ENCODE data around the gene PPP6R3. TPM values are rescaled to one million over a fixed set of nuclear protein-coding genes. Genes with fewer than 3 reads are reported as not detected.

The PPP6R3 gene
- total RNA-seq, 1 experiment from 2014 or later = 122 TPM

- intact Hi-C loops (cut with micrococcal nuclease; ENCODE audit: unreplicated experiment) = no loop called here
- H3K36me3 Mint-ChIP-seq (ENCODE audit: insufficient read depth, unreplicated experiment) = no peaks in the 10 kb centered on the region
- no peak overlapping the region for H3K4me3 Mint-ChIP-seq (ENCODE audit: low read depth, unreplicated experiment)
- no peak for TF ChIP-seq CTCF (IDR thresholded peaks at IDR 0.05; ENCODE audit: unreplicated experiment)
- CTCF ChIA-PET = no interaction called here
- no peaks in the 10 kb centered on the region for H3K9me3 Mint-ChIP-seq (ENCODE audit: low read depth, unreplicated experiment)
- no peak for DNase-seq
- no peak overlapping the region for H3K27ac Mint-ChIP-seq (ENCODE audit: unreplicated experiment)
- no peaks in the 10 kb centered on the region for H3K4me1 Mint-ChIP-seq (ENCODE audit: low read depth, unreplicated experiment)
- no TSS peak for BruUV-seq (replicated peaks)
- peaks cover 74% of the 10 kb centered on the region for H3K27me3 Mint-ChIP-seq (ENCODE audit: unreplicated experiment)
These were observed 195.3 kb downstream of the PPP6R3 start for GRCh38 chr11:68655806-68656205.

GRCh38 chr11:68657021-68657780 lies 196.6 kb downstream of the PPP6R3 start:
- DNase-seq = no peak
- peaks cover 82% of the 10 kb centered on the region for H3K27me3 Mint-ChIP-seq (ENCODE audit: unreplicated experiment)
- no peaks in the 10 kb centered on the region for H3K4me1 Mint-ChIP-seq (ENCODE audit: low read depth, unreplicated experiment)
- BruUV-seq (replicated peaks) = no TSS peak
- intact Hi-C loops (cut with micrococcal nuclease; ENCODE audit: unreplicated experiment) = no loop called here
- H3K4me3 Mint-ChIP-seq (ENCODE audit: low read depth, unreplicated experiment) = no peak overlapping the region
- no peaks in the 10 kb centered on the region for H3K9me3 Mint-ChIP-seq (ENCODE audit: low read depth, unreplicated experiment)
- CTCF ChIA-PET = no interaction called here
- no peak for TF ChIP-seq CTCF (IDR thresholded peaks at IDR 0.05; ENCODE audit: unreplicated experiment)
- no peaks in the 10 kb centered on the region for H3K36me3 Mint-ChIP-seq (ENCODE audit: insufficient read depth, unreplicated experiment)
- no peak overlapping the region for H3K27ac Mint-ChIP-seq (ENCODE audit: unreplicated experiment)

- CTCF ChIA-PET = interaction anchor here (0.6 kb wide), 1 partner anchor 144 kb away, joined by 4 read pairs; no protein-coding TSS in a partner anchor
- peaks cover 82% of the 10 kb centered on the region for H3K27me3 Mint-ChIP-seq (ENCODE audit: unreplicated experiment)
- H3K4me3 Mint-ChIP-seq (ENCODE audit: low read depth, unreplicated experiment) = no peak overlapping the region
- TF ChIP-seq CTCF (IDR thresholded peaks at IDR 0.05; ENCODE audit: unreplicated experiment) = no peak
- BruUV-seq (replicated peaks) = no TSS peak
- H3K9me3 Mint-ChIP-seq (ENCODE audit: low read depth, unreplicated experiment) = no peaks in the 10 kb centered on the region
- H3K27ac Mint-ChIP-seq (ENCODE audit: unreplicated experiment) = no peak overlapping the region
- H3K4me1 Mint-ChIP-seq (ENCODE audit: low read depth, unreplicated experiment) = no peaks in the 10 kb centered on the region
- no peaks in the 10 kb centered on the region for H3K36me3 Mint-ChIP-seq (ENCODE audit: insufficient read depth, unreplicated experiment)
- intact Hi-C loops (cut with micrococcal nuclease; ENCODE audit: unreplicated experiment) = no loop called here
- no peak for DNase-seq
These were observed 197.5 kb downstream of the PPP6R3 start for GRCh38 chr11:68658097-68658496.

- CTCF ChIA-PET = interaction anchor here (0.6 kb wide), 1 partner anchor 144 kb away, joined by 4 read pairs; no protein-coding TSS in a partner anchor
- Mint-ChIP-seq H3K4me1 (ENCODE audit: low read depth, unreplicated experiment) (no peaks in the 10 kb centered on the region), H3K27ac (ENCODE audit: unreplicated experiment) (no peak overlapping the region), H3K4me3 (ENCODE audit: low read depth, unreplicated experiment) (no peak overlapping the region), H3K27me3 (ENCODE audit: unreplicated experiment) (peaks cover 82% of the 10 kb centered on the region), H3K36me3 (ENCODE audit: insufficient read depth, unreplicated experiment) (no peaks in the 10 kb centered on the region), H3K9me3 (ENCODE audit: low read depth, unreplicated experiment) (no peaks in the 10 kb centered on the region)
- no peak for DNase-seq
- TF ChIP-seq CTCF (IDR thresholded peaks at IDR 0.05; ENCODE audit: unreplicated experiment) = no peak
- BruUV-seq (replicated peaks) = no TSS peak
- intact Hi-C loops (cut with micrococcal nuclease; ENCODE audit: unreplicated experiment) = no loop called here
These were observed 198.1 kb downstream of the PPP6R3 start for GRCh38 chr11:68658661-68659060.
